B cell (primary cell): Measurements from ENCODE around the gene GIMAP5.

Experiments used
- CTCF ChIP-seq: fragments of 200-600 bp; IDR thresholded peaks from one replicate; pipeline ENCODE4 v1.8.0; 2022; ENCODE audit warnings: antibody characterized with exemption, mild to moderate bottlenecking
- EZH2 ChIP-seq: IDR thresholded peaks from 2 replicates; pipeline ENCODE4 v1.6.1; 2012; ENCODE audit warnings: borderline replicate concordance, low read depth, mild to moderate bottlenecking, moderate library complexity, low read length; ENCODE audit not compliant: insufficient read depth, poor library complexity, severe bottlenecking

- TF ChIP-seq CTCF (no peak), EZH2 (no peak)
Measured at GRCh38 chr7:150719960-150720891, 17.0 kb upstream of the GIMAP5 start.
